Naive thymus-derived CD4-positive, alpha-beta T cell (primary cell): ENCODE results near the gene PDZD2. TPM values are rescaled to one million over a fixed set of nuclear protein-coding genes. Genes with fewer than 3 reads are reported as not detected.

Source experiments
- ATAC-seq: fragments of 150-1000 bp; cut with Tn5 transposase; 2 replicates; pipeline ENCODE4 v1.10.0; 2021; ENCODE audit warnings: mild to moderate bottlenecking, moderate library complexity
- CTCF ChIA-PET: fragments of 350-600 bp; sonication (Branson Sonifier 250); formaldehyde crosslinking; loops from one replicate; lab custom pipeline; 2021; ENCODE audit warnings: antibody characterized with exemption; lab: Charles Lee
- POLR2A ChIA-PET: fragments of 350-600 bp; sonication (Branson Sonifier 250); formaldehyde crosslinking; loops from one replicate; lab custom pipeline; 2021; ENCODE audit warnings: antibody characterized with exemption, inconsistent platforms; lab: Charles Lee
- DNase-seq, 9 donors: peaks; one replicate each; pipeline versions ENCODE4 v3.0.0 to v3.0.0-alpha.2; 2020 to 2022; ENCODE audit warnings: mixed read lengths in 1 of 9
- H3K27ac ChIP-seq: one replicate; pipeline ENCODE4 v1.7.0; 2013; ENCODE audit warnings: mild to moderate bottlenecking, low read depth, low read length, moderate library complexity
- H3K27me3 ChIP-seq, 2 donors: one replicate each; pipeline ENCODE4 v1.7.0; 2013; ENCODE audit warnings: low read length in 2 of 2, mild to moderate bottlenecking in 2 of 2, moderate library complexity in 2 of 2; ENCODE audit not compliant: control insufficient read depth in 2 of 2, insufficient read depth in 2 of 2
- H3K36me3 ChIP-seq, 3 experiments: 1 replicate in 2 of 3; 2 replicates in 1 of 3; pipeline ENCODE4 v1.7.0; 2013; ENCODE audit warnings: low read length in 3 of 3, mild to moderate bottlenecking in 3 of 3, moderate library complexity in 1 of 3; ENCODE audit not compliant: insufficient read depth in 3 of 3, control insufficient read depth in 2 of 3
- H3K4me1 ChIP-seq, 2 donors: one replicate each; pipeline ENCODE4 v1.7.0; 2013; ENCODE audit warnings: low read length in 2 of 2, mild to moderate bottlenecking in 2 of 2, moderate library complexity in 1 of 2; ENCODE audit not compliant: control insufficient read depth in 2 of 2, insufficient read depth in 2 of 2
- H3K4me3 ChIP-seq: 2 replicates; pipeline ENCODE4 v1.7.0; 2013; ENCODE audit warnings: mild to moderate bottlenecking, low read length
- H3K9me3 ChIP-seq, 3 experiments: 1 replicate in 2 of 3; 2 replicates in 1 of 3; pipeline ENCODE4 v1.7.0; 2013; ENCODE audit warnings: low read length in 3 of 3; ENCODE audit not compliant: control insufficient read depth in 2 of 3
- H3K27ac Mint-ChIP-seq, 9 donors: one replicate each; pipeline ENCODE4 v1.8.0; 2020 to 2022; ENCODE audit warnings: mixed read lengths in 9 of 9, mild to moderate bottlenecking in 8 of 9, moderate library complexity in 5 of 9, inconsistent platforms in 2 of 9
- H3K27me3 Mint-ChIP-seq, 5 donors: one replicate each; pipeline ENCODE4 v1.8.0; 2021 to 2022; ENCODE audit warnings: mixed read lengths in 5 of 5, mild to moderate bottlenecking in 1 of 5
- H3K36me3 Mint-ChIP-seq, 5 donors: one replicate each; pipeline ENCODE4 v1.8.0; 2020 to 2022; ENCODE audit warnings: mixed read lengths in 5 of 5, mild to moderate bottlenecking in 3 of 5, inconsistent platforms in 1 of 5
- H3K4me1 Mint-ChIP-seq, 7 donors: one replicate each; pipeline ENCODE4 v1.8.0; 2020 to 2022; ENCODE audit warnings: mixed read lengths in 7 of 7, mild to moderate bottlenecking in 3 of 7, inconsistent platforms in 1 of 7
- H3K4me3 Mint-ChIP-seq, 10 donors: one replicate each; pipeline ENCODE4 v1.8.0; 2020 to 2022; ENCODE audit warnings: mild to moderate bottlenecking in 10 of 10, mixed read lengths in 10 of 10, moderate library complexity in 6 of 10, inconsistent platforms in 2 of 10
- H3K9me3 Mint-ChIP-seq, 11 donors: one replicate each; pipeline ENCODE4 v1.8.0; 2020 to 2022; ENCODE audit warnings: mixed read lengths in 11 of 11, mild to moderate bottlenecking in 4 of 11, inconsistent platforms in 1 of 11, moderate library complexity in 1 of 11
- intact Hi-C, 2 donors: fragments of 100-400 bp; cut with micrococcal nuclease; formaldehyde crosslinking; loops; one replicate each; pipeline ENCODE4 v1.15.1; 2023
- polyA plus RNA-seq, 2 donors: library from polyadenylated mRNA; unstranded; fragments of 300-500 nt; fragmentation: Illumina TruSeq; gene quantifications; one replicate each; pipeline ENCODE4 v1.2.3, GENCODE V29; 2021
- total RNA-seq, 6 experiments: library from RNA in 5 of 6; stranded (reverse) in 5 of 6; gene quantifications; 1 replicate in 5 of 6; 2 replicates in 1 of 6; pipeline ENCODE4 v1.2.3 and lab custom pipeline; 2021 to 2026

The PDZD2 gene
- total and polyA plus RNA-seq, 7 experiments from 2014 or later = 1.1 to 2.7 (median 1.3) TPM; not detected in 1

GRCh38 chr5:31921852-31922305, 282.9 kb downstream of the PDZD2 start:
- no peak overlapping the region for H3K4me3 Mint-ChIP-seq
- no peak overlapping the region for H3K4me3 ChIP-seq
- H3K27me3 Mint-ChIP-seq = peaks cover 0 to 4% (median 0%) of the 10 kb centered on the region in 5 donors
- H3K4me1 ChIP-seq = no peaks in the 10 kb centered on the region
- no peaks in the 10 kb centered on the region for H3K9me3 Mint-ChIP-seq
- intact Hi-C loops = no loop called here
- ChIA-PET POLR2A (interaction anchor here (0.6 kb wide), 1 partner anchor 272 kb away, joined by 3 read pairs; no protein-coding TSS in a partner anchor), CTCF (no interaction called here)
- H3K27ac ChIP-seq = no peak overlapping the region
- no peaks in the 10 kb centered on the region for H3K9me3 ChIP-seq
- no peaks in the 10 kb centered on the region for H3K27me3 ChIP-seq
- peaks cover 0 to 6% (median under 1%) of the 10 kb centered on the region in 5 donors for H3K36me3 Mint-ChIP-seq
- H3K4me1 Mint-ChIP-seq = peaks cover 0 to 5% (median 0%) of the 10 kb centered on the region in 7 donors
- DNase-seq = no peak
- H3K27ac Mint-ChIP-seq = no peak overlapping the region
- ATAC-seq = no peak
- no peaks in the 10 kb centered on the region for H3K36me3 ChIP-seq

GRCh38 chr5:31924005-31924404, 285.1 kb downstream of the PDZD2 start:
- H3K36me3 Mint-ChIP-seq = peaks cover 0 to 6% (median 0%) of the 10 kb centered on the region in 5 donors
- intact Hi-C loops = no loop called here
- Histone ChIP-seq H3K36me3 (no peaks in the 10 kb centered on the region), H3K4me3 (no peak overlapping the region), H3K27ac (no peak overlapping the region), H3K9me3 (no peaks in the 10 kb centered on the region), H3K27me3 (no peaks in the 10 kb centered on the region), H3K4me1 (no peaks in the 10 kb centered on the region)
- H3K27ac Mint-ChIP-seq = no peak overlapping the region
- ChIA-PET CTCF (no interaction called here), POLR2A (no interaction called here)
- ATAC-seq = no peak
- no peak for DNase-seq
- peaks cover 0 to 7% (median 0%) of the 10 kb centered on the region in 7 donors for H3K4me1 Mint-ChIP-seq
- no peak overlapping the region for H3K4me3 Mint-ChIP-seq
- H3K27me3 Mint-ChIP-seq = peaks cover 0 to 4% (median 0%) of the 10 kb centered on the region in 5 donors
- H3K9me3 Mint-ChIP-seq = no peaks in the 10 kb centered on the region

- H3K27me3 Mint-ChIP-seq = peaks cover 0 to 1% (median 0%) of the 10 kb centered on the region in 5 donors
- Histone ChIP-seq H3K27me3 (no peaks in the 10 kb centered on the region), H3K4me3 (no peak overlapping the region), H3K36me3 (no peaks in the 10 kb centered on the region), H3K27ac (no peak overlapping the region), H3K4me1 (no peaks in the 10 kb centered on the region), H3K9me3 (no peaks in the 10 kb centered on the region)
- peaks cover 0 to 28% (median 20%) of the 10 kb centered on the region in 7 donors for H3K4me1 Mint-ChIP-seq
- H3K4me3 Mint-ChIP-seq = no peak overlapping the region
- H3K9me3 Mint-ChIP-seq = peaks cover 0 to 1% (median 0%) of the 10 kb centered on the region in 11 donors
- H3K27ac Mint-ChIP-seq = peak overlapping the region in 2 of 9 donors; percentile 45 to 54
- intact Hi-C loops = loop anchor here in 1 of 2 donors (5.0 kb wide), 1 partner anchor 145 kb away; no protein-coding TSS in a partner anchor
- H3K36me3 Mint-ChIP-seq = no peaks in the 10 kb centered on the region
- ATAC-seq (no peak), DNase-seq (no peak)
- CTCF ChIA-PET = no interaction called here
- POLR2A ChIA-PET = no interaction called here
These were observed 292.9 kb downstream of the PDZD2 start for GRCh38 chr5:31931874-31932273.

- POLR2A ChIA-PET = no interaction called here
- H3K36me3 ChIP-seq = no peaks in the 10 kb centered on the region
- no peak overlapping the region for H3K4me3 ChIP-seq
- no peak for ATAC-seq
- intact Hi-C loops = loop anchor here in 1 of 2 donors (5.0 kb wide), 1 partner anchor 143 kb away; no protein-coding TSS in a partner anchor
- Mint-ChIP-seq H3K9me3 (peaks cover 0 to 3% (median 0%) of the 10 kb centered on the region in 11 donors), H3K4me3 (no peak overlapping the region), H3K27me3 (peaks cover 0 to 1% (median 0%) of the 10 kb centered on the region in 5 donors), H3K36me3 (peaks cover 0 to 4% (median 0%) of the 10 kb centered on the region in 5 donors), H3K27ac (no peak overlapping the region), H3K4me1 (peaks cover 0 to 26% (median 15%) of the 10 kb centered on the region in 7 donors)
- no peaks in the 10 kb centered on the region for H3K9me3 ChIP-seq
- no peak overlapping the region for H3K27ac ChIP-seq
- CTCF ChIA-PET = interaction anchor here (0.7 kb wide), 1 partner anchor 319 kb away, joined by 3 read pairs; no protein-coding TSS in a partner anchor
- H3K4me1 ChIP-seq = no peaks in the 10 kb centered on the region
- DNase-seq = no peak
- H3K27me3 ChIP-seq = no peaks in the 10 kb centered on the region
These were observed 295.2 kb downstream of the PDZD2 start for GRCh38 chr5:31934156-31934555.

- Histone ChIP-seq H3K9me3 (no peaks in the 10 kb centered on the region), H3K4me1 (no peaks in the 10 kb centered on the region), H3K36me3 (no peaks in the 10 kb centered on the region), H3K27me3 (no peaks in the 10 kb centered on the region), H3K27ac (no peak overlapping the region), H3K4me3 (no peak overlapping the region)
- Mint-ChIP-seq H3K36me3 (peaks cover 0 to 8% (median 0%) of the 10 kb centered on the region in 5 donors), H3K9me3 (peaks cover 0 to 9% (median 0%) of the 10 kb centered on the region in 11 donors), H3K4me1 (peaks cover 0 to 18% (median 12%) of the 10 kb centered on the region in 7 donors), H3K27ac (peak overlapping the region in 1 of 9 donors; percentile 26), H3K27me3 (peaks cover 0 to 1% (median 0%) of the 10 kb centered on the region in 5 donors), H3K4me3 (no peak overlapping the region)
- intact Hi-C loops = no loop called here
- CTCF ChIA-PET = no interaction called here
- no peak for DNase-seq
- ATAC-seq = no peak
- POLR2A ChIA-PET = no interaction called here
These were observed 296.8 kb downstream of the PDZD2 start for GRCh38 chr5:31935496-31936369.

- ChIA-PET POLR2A (no interaction called here), CTCF (no interaction called here)
- Histone ChIP-seq H3K4me3 (no peak overlapping the region), H3K27me3 (no peaks in the 10 kb centered on the region), H3K36me3 (no peaks in the 10 kb centered on the region), H3K27ac (no peak overlapping the region), H3K9me3 (no peaks in the 10 kb centered on the region), H3K4me1 (no peaks in the 10 kb centered on the region)
- peaks cover 0 to 1% (median 0%) of the 10 kb centered on the region in 5 donors for H3K27me3 Mint-ChIP-seq
- peaks cover 0 to 10% (median 0%) of the 10 kb centered on the region in 5 donors for H3K36me3 Mint-ChIP-seq
- DNase-seq (no peak), ATAC-seq (no peak)
- intact Hi-C loops = no loop called here
- H3K4me3 Mint-ChIP-seq = no peak overlapping the region
- H3K27ac Mint-ChIP-seq = no peak overlapping the region
- H3K9me3 Mint-ChIP-seq = peaks cover 0 to 9% (median 0%) of the 10 kb centered on the region in 11 donors
- peaks cover 0 to 14% (median 8%) of the 10 kb centered on the region in 7 donors for H3K4me1 Mint-ChIP-seq
These were observed 297.8 kb downstream of the PDZD2 start for GRCh38 chr5:31936683-31937082.
